H1 (cell line): ENCODE measurements around the gene DPF3. TPM values are rescaled to one million over a fixed set of nuclear protein-coding genes. Genes with fewer than 3 reads are reported as not detected.

Experiments
- CTCF ChIA-PET: fragments of 300-600 bp; sonication (Branson Sonifier 250); formaldehyde crosslinking; loops from one replicate; lab custom pipeline; 2021; ENCODE audit not compliant: partially characterized antibody; lab: Charles Lee
- POLR2A ChIA-PET: fragments of 300-600 bp; sonication (Branson Sonifier 250); formaldehyde crosslinking; loops from one replicate; lab custom pipeline; 2021; ENCODE audit warnings: inconsistent platforms; ENCODE audit not compliant: partially characterized antibody; lab: Charles Lee
- DNase-seq, 2 experiments: peaks; one replicate each; pipeline versions ENCODE4 v3.0.0 to v3.0.0-alpha.2; 2010 to 2022; ENCODE audit warnings: low spot score in 2 of 2, low read depth in 1 of 2, mixed read lengths in 1 of 2
- FAIRE-seq: peaks from 2 replicates; lab custom pipeline; 2011; peaks lifted over from hg19 to GRCh38; lab: Jason Lieb, UNC
- H2AFZ ChIP-seq: 2 replicates; pipeline ENCODE4 v1.8.1; 2012; ENCODE audit warnings: low read length, inconsistent platforms
- H2AK5ac ChIP-seq: 2 replicates; pipeline ENCODE4 v1.6.1; 2013; ENCODE audit warnings: low read depth, low read length
- H2BK120ac ChIP-seq: replicated peaks from 2 replicates; pipeline ENCODE3; 2013; ENCODE audit warnings: low read depth, low read length, inconsistent platforms
- H2BK12ac ChIP-seq: 2 replicates; pipeline ENCODE4 v1.6.1; 2013; ENCODE audit warnings: low read depth, low read length
- H2BK15ac ChIP-seq: 2 replicates; pipeline ENCODE4 v1.6.1; 2013; ENCODE audit warnings: low read length
- H2BK20ac ChIP-seq: 2 replicates; pipeline ENCODE4 v1.6.1; 2013; ENCODE audit warnings: low read length
- H2BK5ac ChIP-seq: 2 replicates; pipeline ENCODE4 v1.6.1; 2013; ENCODE audit warnings: low read depth, low read length
- H3K14ac ChIP-seq: 2 replicates; pipeline ENCODE4 v1.6.1; 2013; ENCODE audit warnings: inconsistent platforms; ENCODE audit not compliant: insufficient read length
- H3K18ac ChIP-seq: 2 replicates; pipeline ENCODE4 v1.6.1; 2013; ENCODE audit warnings: low read length; ENCODE audit errors: extremely low read depth
- H3K23ac ChIP-seq: 2 replicates; pipeline ENCODE4 v1.6.1; 2013; ENCODE audit warnings: inconsistent platforms; ENCODE audit not compliant: insufficient read length
- H3K23me2 ChIP-seq: 2 replicates; pipeline ENCODE4 v1.6.1; 2013; ENCODE audit warnings: low read depth, low read length
- H3K27ac ChIP-seq: 2 replicates; pipeline ENCODE4 v1.6.1; 2011; ENCODE audit warnings: low read depth, low read length, inconsistent platforms
- H3K27me3 ChIP-seq, 4 experiments: replicated peaks in 1 of 4; 1 replicate in 1 of 4; 2 replicates in 3 of 4; pipeline versions ENCODE4 v1.6.1 to v1.8.1; 2011 to 2013; ENCODE audit warnings: low read length in 3 of 4, mild to moderate bottlenecking in 3 of 4, inconsistent platforms in 2 of 4, mixed read lengths in 2 of 4, moderate library complexity in 1 of 4; ENCODE audit not compliant: control insufficient read depth in 3 of 4, insufficient read depth in 3 of 4; ENCODE audit errors: extremely low read depth in 1 of 4
- H3K36me3 ChIP-seq, 4 experiments: 2 replicates each; pipeline versions ENCODE4 v1.6.1 to v1.8.1; 2011 to 2013; ENCODE audit warnings: mild to moderate bottlenecking in 4 of 4, low read length in 3 of 4, moderate library complexity in 2 of 4, control low read depth in 1 of 4, inconsistent platforms in 1 of 4; ENCODE audit not compliant: insufficient read depth in 4 of 4, control insufficient read depth in 2 of 4
- H3K4ac ChIP-seq: replicated peaks from 2 replicates; pipeline ENCODE3; 2013; ENCODE audit warnings: low read length, low read depth, mixed read lengths, inconsistent platforms; ENCODE audit not compliant: insufficient read length
- H3K4me1 ChIP-seq, 4 experiments: replicated peaks in 1 of 4; 1 replicate in 1 of 4; 2 replicates in 3 of 4; pipeline versions ENCODE4 v1.6.1 to v1.8.1; 2011 to 2013; ENCODE audit warnings: low read length in 3 of 4, inconsistent platforms in 2 of 4, mixed read lengths in 1 of 4; ENCODE audit not compliant: insufficient read depth in 4 of 4, control insufficient read depth in 3 of 4
- H3K4me2 ChIP-seq, 2 experiments: 2 replicates each; pipeline versions ENCODE4 v1.6.1 to v1.8.1; 2011 to 2013; ENCODE audit warnings: low read depth in 2 of 2, low read length in 2 of 2, control low read depth in 1 of 2, inconsistent platforms in 1 of 2, mild to moderate bottlenecking in 1 of 2; ENCODE audit not compliant: insufficient read depth in 1 of 2
- H3K4me3 ChIP-seq, 4 experiments: fragments of 200-600, 300-600 bp in 1 of 4; sonication (generic), shearing (Covaris generic), sonication (Bioruptor Twin) in 1 of 4; 2 replicates each; pipeline versions ENCODE4 v1.5.1 to v1.8.1; 2011 to 2016; ENCODE audit warnings: low read length in 4 of 4, low read depth in 3 of 4, control low read depth in 2 of 4, inconsistent platforms in 2 of 4, mild to moderate bottlenecking in 2 of 4, mixed read lengths in 1 of 4, moderate library complexity in 1 of 4; ENCODE audit not compliant: insufficient read depth in 2 of 4; ENCODE audit errors: extremely low read depth in 1 of 4
- H3K56ac ChIP-seq: replicated peaks from 2 replicates; pipeline ENCODE3; 2013; ENCODE audit warnings: low read depth, mild to moderate bottlenecking, mixed read lengths, low read length, inconsistent platforms; ENCODE audit not compliant: insufficient read length
- H3K79me1 ChIP-seq: 2 replicates; pipeline ENCODE4 v1.6.1; 2013; ENCODE audit warnings: low read depth, low read length, control low read depth
- H3K79me2 ChIP-seq, 2 experiments: 2 replicates each; pipeline versions ENCODE4 v1.6.1 to v1.8.1; 2012 to 2013; ENCODE audit warnings: low read length in 2 of 2, mild to moderate bottlenecking in 2 of 2, inconsistent platforms in 1 of 2; ENCODE audit not compliant: insufficient read depth in 2 of 2, control insufficient read depth in 1 of 2
- H3K9ac ChIP-seq, 4 experiments: replicated peaks in 1 of 4; 1 replicate in 1 of 4; 2 replicates in 3 of 4; pipeline versions ENCODE4 v1.6.1 to v1.8.1; 2011 to 2013; ENCODE audit warnings: low read depth in 3 of 4, low read length in 3 of 4, control low read depth in 2 of 4, mild to moderate bottlenecking in 2 of 4, moderate library complexity in 2 of 4, inconsistent platforms in 1 of 4; ENCODE audit errors: extremely low read depth in 1 of 4
- H3K9me3 ChIP-seq, 2 experiments: 2 replicates each; pipeline versions ENCODE4 v1.6.1 to v1.8.1; 2012 to 2013; ENCODE audit warnings: mild to moderate bottlenecking in 2 of 2, moderate library complexity in 2 of 2, control low read depth in 1 of 2, inconsistent platforms in 1 of 2, low read depth in 1 of 2, low read length in 1 of 2, mixed read lengths in 1 of 2; ENCODE audit not compliant: insufficient read depth in 2 of 2
- H4K20me1 ChIP-seq, 2 experiments: replicated peaks in 1 of 2; 2 replicates each; pipeline versions ENCODE3 to v1.8.1; 2011 to 2013; ENCODE audit warnings: inconsistent platforms in 2 of 2, low read length in 2 of 2, mild to moderate bottlenecking in 1 of 2; ENCODE audit not compliant: insufficient read depth in 2 of 2, control insufficient read depth in 1 of 2
- H4K5ac ChIP-seq: 2 replicates; pipeline ENCODE4 v1.6.1; 2013; ENCODE audit warnings: low read length, low read depth, mixed read lengths, inconsistent platforms; ENCODE audit not compliant: insufficient read length
- H4K8ac ChIP-seq: 2 replicates; pipeline ENCODE4 v1.8.0; 2013; ENCODE audit warnings: mild to moderate bottlenecking, moderate library complexity, low read length, inconsistent platforms; ENCODE audit not compliant: insufficient read depth; ENCODE audit errors: extremely low read depth
- H4K91ac ChIP-seq: replicated peaks from 2 replicates; pipeline ENCODE3; 2013; ENCODE audit warnings: low read length, mixed read lengths, inconsistent platforms; ENCODE audit not compliant: insufficient read length
- CEBPB ChIP-seq: IDR thresholded peaks from 2 replicates; pipeline ENCODE4 v1.6.1; 2012; ENCODE audit warnings: low read depth, low read length
- CREB1 ChIP-seq: IDR thresholded peaks from 2 replicates; pipeline ENCODE4 v1.6.1; 2012; ENCODE audit warnings: inconsistent platforms
- EGR1 ChIP-seq: IDR thresholded peaks from 2 replicates; pipeline ENCODE4 v1.6.1; 2011; ENCODE audit warnings: low read depth, low read length, borderline replicate concordance
- GTF2F1 ChIP-seq: IDR thresholded peaks from 2 replicates; pipeline ENCODE4 v1.6.1; 2012; ENCODE audit warnings: low read depth, low read length, improper control_type of control experiment, borderline replicate concordance
- NANOG ChIP-seq: IDR thresholded peaks from 2 replicates; pipeline ENCODE4 v1.6.1; 2011; ENCODE audit warnings: low read length, low read depth, mild to moderate bottlenecking, inconsistent platforms; ENCODE audit not compliant: insufficient read depth, poor library complexity, severe bottlenecking
- PHF8 ChIP-seq: fragments of 200-600 bp; sonication (generic); conservative IDR thresholded peaks from 2 replicates; pipeline ENCODE4 v1.7.1; 2012; ENCODE audit warnings: low read depth, mild to moderate bottlenecking, inconsistent platforms, low read length, moderate library complexity
- RXRA ChIP-seq: IDR thresholded peaks from 2 replicates; pipeline ENCODE4 v1.6.1; 2011; ENCODE audit warnings: low read depth, mild to moderate bottlenecking, low read length, moderate library complexity; ENCODE audit not compliant: insufficient read depth
- TCF12 ChIP-seq: IDR thresholded peaks from 2 replicates; pipeline ENCODE4 v1.6.1; 2011; ENCODE audit warnings: low read depth, mild to moderate bottlenecking, low read length
- TEAD4 ChIP-seq: IDR thresholded peaks from 2 replicates; pipeline ENCODE4 v1.6.1; 2012; ENCODE audit warnings: low read depth, low read length, inconsistent platforms, mixed read lengths
- WGBS, 2 experiments: shearing (Covaris generic) in 1 of 2; methylation state at CpG; one replicate each; pipeline versions ENCODE4 v1.1.6 to v1.1.7; 2013 to 2015; ENCODE audit warnings: low lambda C conversion rate in 2 of 2, mixed read lengths in 2 of 2, inconsistent platforms in 1 of 2, low coverage in 1 of 2, missing lambda C conversion rate in 1 of 2; ENCODE audit not compliant: insufficient replicate concordance in 2 of 2, insufficient coverage in 1 of 2, insufficient read length in 1 of 2; ENCODE audit errors: extremely low coverage in 1 of 2, missing lambda C conversion rate in 1 of 2; 5-methylcytosine and 5-hydroxymethylcytosine counted together
- polyA plus RNA-seq, 7 experiments: library from polyadenylated mRNA; depleted of rRNA in 3 of 7; stranded (reverse) in 5 of 7; unstranded in 2 of 7; fragments of >200 nt in 5 of 7; fragments of 200-250 nt in 2 of 7; gene quantifications; 1 replicate in 5 of 7; 2 replicates in 1 of 7; 4 replicates in 1 of 7; pipeline versions ENCODE4 v1.2.1 to v1.2.3, GENCODE V29; 2011 to 2013; ENCODE audit warnings: missing spikeins in 2 of 7, mixed read lengths in 2 of 7
- total RNA-seq: library from RNA; stranded (reverse); fragmentation: NEBNext Ultra II Directional; extraction: Animal tissue kit (Norgen Biotek cat#: 25700); gene quantifications from 2 replicates; pipeline ENCODE4 v1.2.1, GENCODE V29; 2021

The DPF3 gene
- total and polyA plus RNA-seq, 2 of the 8 experiments (the other 6 are each of a cell fraction or from before 2014, with no cell fraction given), result 0.19 TPM; not detected in 1

DNA sequence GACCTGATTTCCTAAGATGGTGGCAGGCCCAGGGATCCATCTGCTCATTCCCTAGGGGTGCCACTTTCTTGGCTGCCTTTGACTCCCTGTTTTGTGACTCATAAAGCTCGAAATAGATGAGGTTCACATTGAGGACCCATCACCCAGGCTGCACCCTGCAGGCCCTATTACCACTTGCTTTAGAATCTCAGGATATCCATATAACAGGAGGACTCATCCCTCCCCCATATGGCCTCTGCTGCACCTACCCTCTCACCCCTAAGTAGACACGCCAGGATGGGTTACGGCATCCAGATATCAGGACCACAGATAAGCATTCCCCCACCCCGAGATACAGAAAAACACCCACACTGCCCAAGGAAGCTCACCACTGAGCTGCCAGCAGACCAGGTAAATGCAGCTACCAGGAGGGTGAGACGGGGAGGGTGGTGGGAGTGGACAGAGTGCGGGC, 155.7 kb downstream of the DPF3 start:
- no peak overlapping the region for H2AK5ac ChIP-seq
- no peak overlapping the region for H3K9ac ChIP-seq
- H3K4me3 ChIP-seq, result no peak overlapping the region
- H3K14ac ChIP-seq, result no peak overlapping the region
- no peak overlapping the region for H3K56ac ChIP-seq
- no peak overlapping the region for H3K18ac ChIP-seq
- no peak overlapping the region for H3K23ac ChIP-seq
- no peaks in the 10 kb centered on the region for H3K79me2 ChIP-seq
- no peak overlapping the region for H4K5ac ChIP-seq
- H3K27ac ChIP-seq, result no peak overlapping the region
- H2AFZ ChIP-seq, result no peak overlapping the region
- H3K4ac ChIP-seq, result no peak overlapping the region
- H4K91ac ChIP-seq, result no peak overlapping the region
- H3K4me1 ChIP-seq, result peaks cover 0 to 10% (median 1%) of the 10 kb centered on the region in 4 experiments; a peak in 3 of 7 replicates
- H2BK120ac ChIP-seq, result no peak overlapping the region
- no peaks in the 10 kb centered on the region for H3K9me3 ChIP-seq
- no peaks in the 10 kb centered on the region for H3K79me1 ChIP-seq
- no peaks in the 10 kb centered on the region for H3K23me2 ChIP-seq
- CTCF ChIA-PET, result interaction anchor here (0.6 to 1.4 kb wide), 6 partner anchors 9 to 229 kb away, joined by 3 to 6 read pairs (median 4); no protein-coding TSS in a partner anchor
- H2BK12ac ChIP-seq, result no peak overlapping the region
- no peak overlapping the region for H4K8ac ChIP-seq
- POLR2A ChIA-PET, result no interaction called here
- H2BK5ac ChIP-seq, result no peak overlapping the region
- H2BK20ac ChIP-seq, result no peak overlapping the region
- FAIRE-seq, result no peak
- H2BK15ac ChIP-seq, result no peak overlapping the region
- H3K27me3 ChIP-seq, result no peaks in the 10 kb centered on the region
- H3K36me3 ChIP-seq, result no peaks in the 10 kb centered on the region
- DNase-seq, result peak in 1 of 2 experiments; percentile 35
- H3K4me2 ChIP-seq, result no peak overlapping the region
- WGBS, 2 experiments, result 92% methylated on average over 6 of the region's 6 CpGs; no CpG with 5 or more reads in 1 of the 2 experiments
- no peaks in the 10 kb centered on the region for H4K20me1 ChIP-seq
- TF ChIP-seq NANOG, result no peak
- TF ChIP-seq TEAD4, result no peak
- no peak for TF ChIP-seq TCF12
- no peak for TF ChIP-seq GTF2F1
- no peak for TF ChIP-seq PHF8
- TF ChIP-seq EGR1, result no peak
- no peak for TF ChIP-seq RXRA
- TF ChIP-seq CREB1, result no peak
- no peak for TF ChIP-seq CEBPB
